ENCODE results near the gene ITLN1. TPM values are rescaled to one million over a fixed set of nuclear protein-coding genes. Genes with fewer than 3 reads are reported as not detected.
"Not testable (repeated sequence)": the region's sequence is repeated elsewhere in the genome, so short reads cannot be mapped to it uniquely, and the experiment has no call there.

The ITLN1 gene
- total RNA-seq, 1 experiment from 2014 or later: not detected

GRCh38 chr1:160879056-160879455, 5.9 kb downstream of the ITLN1 start:
- no peak overlapping the region for H3K4me3 Mint-ChIP-seq (ENCODE audit: low read depth, unreplicated experiment)
- TF ChIP-seq CTCF (IDR thresholded peaks at IDR 0.05; ENCODE audit: unreplicated experiment): no peak
- no peak for DNase-seq
- H3K4me1 Mint-ChIP-seq (ENCODE audit: low read depth, unreplicated experiment): peaks cover 17% of the 10 kb centered on the region
- H3K9me3 Mint-ChIP-seq (ENCODE audit: low read depth, unreplicated experiment): peaks cover 3% of the 10 kb centered on the region
- no peaks in the 10 kb centered on the region for H3K36me3 Mint-ChIP-seq (ENCODE audit: insufficient read depth, unreplicated experiment)
- intact Hi-C loops (cut with micrococcal nuclease; ENCODE audit: unreplicated experiment): no loop called here
- BruUV-seq (replicated peaks): no TSS peak
- no peak overlapping the region for H3K27ac Mint-ChIP-seq (ENCODE audit: unreplicated experiment)
- CTCF ChIA-PET: interaction anchor here (0.6 kb wide), 1 partner anchor 8 kb away, joined by 4 read pairs; no protein-coding TSS in a partner anchor
- peaks cover 34% of the 10 kb centered on the region for H3K27me3 Mint-ChIP-seq (ENCODE audit: unreplicated experiment)

GRCh38 chr1:160877221-160877620, 7.8 kb downstream of the ITLN1 start:
- Mint-ChIP-seq H3K4me1 (ENCODE audit: low read depth, unreplicated experiment) (peaks cover 17% of the 10 kb centered on the region), H3K27ac (ENCODE audit: unreplicated experiment) (no peak overlapping the region), H3K4me3 (ENCODE audit: low read depth, unreplicated experiment) (no peak overlapping the region), H3K9me3 (ENCODE audit: low read depth, unreplicated experiment) (peaks cover 3% of the 10 kb centered on the region), H3K27me3 (ENCODE audit: unreplicated experiment) (peaks cover 34% of the 10 kb centered on the region), H3K36me3 (ENCODE audit: insufficient read depth, unreplicated experiment) (no peaks in the 10 kb centered on the region)
- intact Hi-C loops (cut with micrococcal nuclease; ENCODE audit: unreplicated experiment): no loop called here
- CTCF ChIA-PET: interaction anchor here (0.6 kb wide), 1 partner anchor 37 kb away, joined by 4 read pairs; no protein-coding TSS in a partner anchor
- BruUV-seq (replicated peaks): no TSS peak
- no peak for TF ChIP-seq CTCF (IDR thresholded peaks at IDR 0.05; ENCODE audit: unreplicated experiment)
- DNase-seq: no peak

DNA sequence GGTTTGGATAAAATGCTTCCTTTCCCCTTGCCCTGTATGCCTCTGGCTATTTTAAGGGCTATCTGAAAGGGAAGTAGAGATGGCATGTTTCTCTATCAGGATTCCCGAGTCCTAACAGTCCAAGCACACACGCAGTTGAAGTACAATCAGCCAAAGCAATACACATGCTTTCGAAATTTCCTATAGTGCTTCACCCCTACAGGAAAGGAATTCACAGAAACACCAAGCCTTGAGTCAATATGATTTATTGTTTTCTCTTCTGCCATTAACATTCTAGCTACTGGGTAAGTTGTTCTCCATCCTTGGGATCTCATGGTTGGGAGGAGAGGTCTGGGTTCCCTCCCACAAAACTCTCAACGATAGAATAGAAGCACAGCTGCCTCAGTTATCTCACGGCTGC, 8.7 kb downstream of the ITLN1 start:
- CTCF ChIA-PET: no interaction called here
- BruUV-seq (replicated peaks): no TSS peak
- peaks cover 17% of the 10 kb centered on the region for H3K4me1 Mint-ChIP-seq (ENCODE audit: low read depth, unreplicated experiment)
- TF ChIP-seq CTCF (IDR thresholded peaks at IDR 0.05; ENCODE audit: unreplicated experiment): no peak
- intact Hi-C loops (cut with micrococcal nuclease; ENCODE audit: unreplicated experiment): no loop called here
- no peak for DNase-seq
- H3K4me3 Mint-ChIP-seq (ENCODE audit: low read depth, unreplicated experiment): no peak overlapping the region
- no peaks in the 10 kb centered on the region for H3K36me3 Mint-ChIP-seq (ENCODE audit: insufficient read depth, unreplicated experiment)
- no peak overlapping the region for H3K27ac Mint-ChIP-seq (ENCODE audit: unreplicated experiment)
- peaks cover 3% of the 10 kb centered on the region for H3K9me3 Mint-ChIP-seq (ENCODE audit: low read depth, unreplicated experiment)
- H3K27me3 Mint-ChIP-seq (ENCODE audit: unreplicated experiment): peaks cover 33% of the 10 kb centered on the region

- intact Hi-C loops (cut with micrococcal nuclease; ENCODE audit: unreplicated experiment); H3K9me3 Mint-ChIP-seq (ENCODE audit: low read depth, unreplicated experiment); DNase-seq: not testable (repeated sequence)
Observed at GRCh38 chr1:160875591-160875990, 9.4 kb downstream of the ITLN1 start.

GRCh38 chr1:160874935-160875334, 10.0 kb downstream of the ITLN1 start:
- no peak overlapping the region for H3K27ac Mint-ChIP-seq (ENCODE audit: unreplicated experiment)
- no peak for TF ChIP-seq CTCF (IDR thresholded peaks at IDR 0.05; ENCODE audit: unreplicated experiment)
- CTCF ChIA-PET: no interaction called here

More at GRCh38 chr1:160875591-160875990, 9.4 kb downstream of the ITLN1 start:
- H3K36me3 Mint-ChIP-seq (ENCODE audit: insufficient read depth, unreplicated experiment); H3K4me3 Mint-ChIP-seq (ENCODE audit: low read depth, unreplicated experiment); CTCF ChIA-PET; H3K27ac Mint-ChIP-seq (ENCODE audit: unreplicated experiment); BruUV-seq (replicated peaks): not testable (repeated sequence)
- Mint-ChIP-seq H3K4me1 (ENCODE audit: low read depth, unreplicated experiment) (peaks cover 17% of the 10 kb centered on the region), H3K27me3 (ENCODE audit: unreplicated experiment) (peaks cover 25% of the 10 kb centered on the region)

More at GRCh38 chr1:160874935-160875334, 10.0 kb downstream of the ITLN1 start:
- no peak overlapping the region for H3K4me3 Mint-ChIP-seq (ENCODE audit: low read depth, unreplicated experiment)
- peak; percentile 28 for DNase-seq
- BruUV-seq (replicated peaks): no TSS peak
- peaks cover 21% of the 10 kb centered on the region for H3K27me3 Mint-ChIP-seq (ENCODE audit: unreplicated experiment)
- H3K36me3 Mint-ChIP-seq (ENCODE audit: insufficient read depth, unreplicated experiment): no peaks in the 10 kb centered on the region
- peaks cover 17% of the 10 kb centered on the region for H3K4me1 Mint-ChIP-seq (ENCODE audit: low read depth, unreplicated experiment)
- intact Hi-C loops (cut with micrococcal nuclease; ENCODE audit: unreplicated experiment): no loop called here
- H3K9me3 Mint-ChIP-seq (ENCODE audit: low read depth, unreplicated experiment): peaks cover 3% of the 10 kb centered on the region

Measured in Calu3 (cell line).